ENCODE results near the gene ATP11C.

DNA sequence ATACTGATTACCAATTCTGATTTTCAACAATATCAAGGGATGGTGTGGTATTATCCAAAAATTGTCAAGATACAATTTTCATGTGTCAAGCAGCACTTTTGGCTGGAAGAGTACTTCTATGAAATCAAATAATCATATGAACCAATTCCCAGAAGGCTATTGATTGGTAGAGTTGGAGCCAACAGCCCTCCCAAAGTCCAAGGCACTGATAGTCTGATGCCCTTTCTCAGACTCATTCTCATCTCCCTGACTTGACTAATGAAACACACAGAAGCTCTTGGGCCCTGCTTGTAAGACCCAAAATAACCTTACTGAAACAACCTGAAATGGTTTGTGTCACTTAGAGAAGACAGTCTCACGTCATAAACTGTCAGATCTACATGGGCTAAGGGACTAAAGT, 48.9 kb downstream of the ATP11C start:
- TF ChIP-seq, protein P1, sequence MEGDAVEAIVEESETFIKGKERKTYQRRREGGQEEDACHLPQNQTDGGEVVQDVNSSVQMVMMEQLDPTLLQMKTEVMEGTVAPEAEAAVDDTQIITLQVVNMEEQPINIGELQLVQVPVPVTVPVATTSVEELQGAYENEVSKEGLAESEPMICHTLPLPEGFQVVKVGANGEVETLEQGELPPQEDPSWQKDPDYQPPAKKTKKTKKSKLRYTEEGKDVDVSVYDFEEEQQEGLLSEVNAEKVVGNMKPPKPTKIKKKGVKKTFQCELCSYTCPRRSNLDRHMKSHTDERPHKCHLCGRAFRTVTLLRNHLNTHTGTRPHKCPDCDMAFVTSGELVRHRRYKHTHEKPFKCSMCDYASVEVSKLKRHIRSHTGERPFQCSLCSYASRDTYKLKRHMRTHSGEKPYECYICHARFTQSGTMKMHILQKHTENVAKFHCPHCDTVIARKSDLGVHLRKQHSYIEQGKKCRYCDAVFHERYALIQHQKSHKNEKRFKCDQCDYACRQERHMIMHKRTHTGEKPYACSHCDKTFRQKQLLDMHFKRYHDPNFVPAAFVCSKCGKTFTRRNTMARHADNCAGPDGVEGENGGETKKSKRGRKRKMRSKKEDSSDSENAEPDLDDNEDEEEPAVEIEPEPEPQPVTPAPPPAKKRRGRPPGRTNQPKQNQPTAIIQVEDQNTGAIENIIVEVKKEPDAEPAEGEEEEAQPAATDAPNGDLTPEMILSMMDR (IDR thresholded peaks at IDR 0.05): no peak
- no peak for TF ChIP-seq EP300 (IDR thresholded peaks at IDR 0.05)

Measured in sigmoid colon (tissue), 4 donors.